Progenitor cell of endocrine pancreas (in vitro differentiated cells): Measurements from ENCODE around the gene AGBL1. TPM values are rescaled to one million over a fixed set of nuclear protein-coding genes. Genes with fewer than 3 reads are reported as not detected.

Source experiments
- DNase-seq: peaks from one replicate; pipeline ENCODE4 v3.0.0; 2021; ENCODE audit warnings: low spot score; ENCODE audit not compliant: unreplicated experiment
- H3K27ac Mint-ChIP-seq: 2 replicates; pipeline ENCODE4 v1.8.0; 2021; ENCODE audit warnings: mild to moderate bottlenecking, moderate library complexity, mixed read lengths
- H3K27me3 Mint-ChIP-seq: 2 replicates; pipeline ENCODE4 v1.8.0; 2021; ENCODE audit warnings: mixed read lengths
- H3K36me3 Mint-ChIP-seq: 2 replicates; pipeline ENCODE4 v1.8.0; 2022; ENCODE audit warnings: mixed read lengths; ENCODE audit not compliant: insufficient read depth
- H3K4me1 Mint-ChIP-seq: 2 replicates; pipeline ENCODE4 v1.8.0; 2021; ENCODE audit warnings: low read depth, mixed read lengths
- H3K4me3 Mint-ChIP-seq: 2 replicates; pipeline ENCODE4 v1.8.0; 2021; ENCODE audit warnings: low read depth, mild to moderate bottlenecking, moderate library complexity, mixed read lengths
- H3K9me3 Mint-ChIP-seq: 2 replicates; pipeline ENCODE4 v1.8.0; 2021; ENCODE audit warnings: low read depth, mixed read lengths
- total RNA-seq: library from RNA; stranded (reverse); gene quantifications from 2 replicates; pipeline ENCODE4 v1.2.1, GENCODE V29; 2021
- TF ChIP-seq, protein P1 (sequence below): fragments of 200-600 bp; sonication (generic); IDR thresholded peaks from one replicate; pipeline ENCODE4 v1.5.0; 2021; ENCODE audit warnings: antibody characterized with exemption, mild to moderate bottlenecking; ENCODE audit not compliant: unreplicated experiment

AGBL1 gene
- total RNA-seq, 1 donor from 2014 or later: not detected

DNA sequence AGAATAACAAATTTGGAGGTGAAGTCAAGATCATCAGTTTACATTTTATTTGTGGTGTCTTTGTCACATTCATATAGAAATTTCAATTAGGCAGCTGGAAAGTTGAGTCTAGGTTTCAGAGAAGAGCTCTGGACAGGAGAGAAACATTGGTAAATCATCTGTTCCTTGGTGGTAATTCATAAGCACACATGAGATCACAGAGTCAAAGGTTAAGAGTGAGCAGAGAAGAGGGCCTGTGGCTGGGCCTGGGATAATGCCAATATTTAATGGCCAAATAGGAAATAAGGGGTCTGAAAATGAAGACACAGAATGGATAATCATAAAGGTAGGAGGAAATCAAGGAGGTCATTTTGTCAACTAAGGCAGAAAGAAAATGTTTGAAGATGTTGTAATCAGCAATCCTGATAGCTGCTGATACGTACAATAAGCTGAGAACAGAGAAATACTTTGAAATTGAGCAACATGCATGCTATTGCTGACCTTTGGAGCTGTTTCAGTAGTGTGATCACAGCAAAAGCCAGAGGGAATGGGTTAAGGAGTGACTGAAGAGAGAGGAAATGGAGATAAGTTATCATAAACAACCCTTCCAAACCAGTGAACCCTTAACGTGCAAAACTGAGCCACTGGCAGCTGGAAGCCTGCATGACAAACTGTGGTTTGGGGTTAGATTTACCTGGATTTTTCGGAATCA lies 692.8 kb downstream of the AGBL1 start:
- Mint-ChIP-seq H3K27ac (no peak overlapping the region), H3K27me3 (no peaks in the 10 kb centered on the region), H3K4me3 (no peak overlapping the region)

DNA sequence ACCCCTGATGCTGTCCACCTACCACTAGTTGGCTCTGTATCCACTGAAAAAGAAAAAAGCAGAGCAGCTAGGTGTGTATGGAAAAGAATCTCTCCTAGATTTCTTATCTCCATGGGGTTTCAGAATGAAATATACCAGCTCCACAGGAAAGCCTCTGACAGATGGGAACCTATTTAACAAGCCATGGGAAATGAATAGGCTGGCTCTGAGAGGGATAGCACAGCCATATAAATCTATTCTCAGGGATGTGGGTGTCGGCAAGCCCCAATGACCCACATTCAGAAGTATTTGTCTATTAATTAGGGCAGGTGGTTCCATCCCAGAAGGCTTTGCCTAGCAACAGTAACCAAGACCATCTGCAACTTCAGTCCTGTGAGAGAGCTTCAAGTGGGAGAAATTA lies 694.1 kb downstream of the AGBL1 start:
- TF ChIP-seq, protein P1, sequence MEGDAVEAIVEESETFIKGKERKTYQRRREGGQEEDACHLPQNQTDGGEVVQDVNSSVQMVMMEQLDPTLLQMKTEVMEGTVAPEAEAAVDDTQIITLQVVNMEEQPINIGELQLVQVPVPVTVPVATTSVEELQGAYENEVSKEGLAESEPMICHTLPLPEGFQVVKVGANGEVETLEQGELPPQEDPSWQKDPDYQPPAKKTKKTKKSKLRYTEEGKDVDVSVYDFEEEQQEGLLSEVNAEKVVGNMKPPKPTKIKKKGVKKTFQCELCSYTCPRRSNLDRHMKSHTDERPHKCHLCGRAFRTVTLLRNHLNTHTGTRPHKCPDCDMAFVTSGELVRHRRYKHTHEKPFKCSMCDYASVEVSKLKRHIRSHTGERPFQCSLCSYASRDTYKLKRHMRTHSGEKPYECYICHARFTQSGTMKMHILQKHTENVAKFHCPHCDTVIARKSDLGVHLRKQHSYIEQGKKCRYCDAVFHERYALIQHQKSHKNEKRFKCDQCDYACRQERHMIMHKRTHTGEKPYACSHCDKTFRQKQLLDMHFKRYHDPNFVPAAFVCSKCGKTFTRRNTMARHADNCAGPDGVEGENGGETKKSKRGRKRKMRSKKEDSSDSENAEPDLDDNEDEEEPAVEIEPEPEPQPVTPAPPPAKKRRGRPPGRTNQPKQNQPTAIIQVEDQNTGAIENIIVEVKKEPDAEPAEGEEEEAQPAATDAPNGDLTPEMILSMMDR: no peak
- DNase-seq: no peak
- Mint-ChIP-seq H3K36me3 (no peaks in the 10 kb centered on the region), H3K9me3 (peaks cover 3% of the 10 kb centered on the region), H3K4me3 (no peak overlapping the region), H3K27me3 (no peaks in the 10 kb centered on the region), H3K4me1 (no peaks in the 10 kb centered on the region), H3K27ac (no peak overlapping the region)

More for the DNA sequence above, 692.8 kb downstream of the AGBL1 start:
- DNase-seq: no peak
- H3K4me1 Mint-ChIP-seq: no peaks in the 10 kb centered on the region
- no peaks in the 10 kb centered on the region for H3K36me3 Mint-ChIP-seq
- H3K9me3 Mint-ChIP-seq: no peaks in the 10 kb centered on the region
- TF ChIP-seq, protein P1: no peak

DNA sequence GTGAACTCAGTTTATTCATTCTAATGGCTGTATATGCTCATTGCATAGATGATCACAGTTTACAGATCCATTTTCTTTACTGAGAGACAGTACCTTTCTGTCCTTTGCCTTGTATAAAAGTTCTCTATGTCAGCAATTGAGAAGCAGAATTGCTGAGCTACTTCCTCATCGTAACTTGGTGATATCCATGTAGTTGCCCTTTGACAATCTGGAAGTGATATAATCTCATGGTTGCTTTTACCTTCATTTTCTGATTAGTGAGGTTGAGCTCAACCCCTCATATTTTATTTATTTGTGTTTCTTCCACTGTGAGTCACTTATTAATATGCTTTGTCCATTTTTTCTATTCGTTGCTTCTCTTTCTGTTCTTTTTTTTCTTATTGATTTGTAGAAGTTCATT lies 696.5 kb downstream of the AGBL1 start:
- Mint-ChIP-seq H3K27me3 (no peaks in the 10 kb centered on the region), H3K9me3 (peaks cover 3% of the 10 kb centered on the region), H3K27ac (no peak overlapping the region), H3K4me3 (no peak overlapping the region), H3K36me3 (no peaks in the 10 kb centered on the region), H3K4me1 (no peaks in the 10 kb centered on the region)
- TF ChIP-seq, protein P1: no peak
- no peak for DNase-seq

DNA sequence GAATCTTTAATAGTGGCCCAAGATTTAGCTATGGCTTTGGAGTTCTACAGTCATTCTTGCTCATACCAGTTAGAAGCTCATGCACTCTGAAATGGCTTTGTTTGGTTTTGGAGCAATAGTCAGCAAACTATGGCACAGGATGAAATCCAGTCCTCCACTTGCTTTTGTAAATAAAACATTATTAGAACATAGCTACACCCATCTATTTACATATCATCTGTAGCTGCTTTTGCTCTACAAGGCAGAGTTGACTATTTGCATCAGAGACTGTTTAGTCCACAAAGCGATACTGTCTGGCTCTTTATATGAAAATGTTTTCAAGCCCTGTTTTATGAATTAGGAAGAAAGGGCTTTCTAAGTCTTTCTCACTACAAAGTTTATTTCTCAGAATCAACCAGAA lies 716.9 kb downstream of the AGBL1 start:
- H3K4me3 Mint-ChIP-seq: no peak overlapping the region
- peaks cover 7% of the 10 kb centered on the region for H3K4me1 Mint-ChIP-seq
- no peaks in the 10 kb centered on the region for H3K27me3 Mint-ChIP-seq
- H3K36me3 Mint-ChIP-seq: no peaks in the 10 kb centered on the region
- no peak for DNase-seq
- H3K9me3 Mint-ChIP-seq: no peaks in the 10 kb centered on the region
- TF ChIP-seq, protein P1: no peak
- H3K27ac Mint-ChIP-seq: no peak overlapping the region

DNA sequence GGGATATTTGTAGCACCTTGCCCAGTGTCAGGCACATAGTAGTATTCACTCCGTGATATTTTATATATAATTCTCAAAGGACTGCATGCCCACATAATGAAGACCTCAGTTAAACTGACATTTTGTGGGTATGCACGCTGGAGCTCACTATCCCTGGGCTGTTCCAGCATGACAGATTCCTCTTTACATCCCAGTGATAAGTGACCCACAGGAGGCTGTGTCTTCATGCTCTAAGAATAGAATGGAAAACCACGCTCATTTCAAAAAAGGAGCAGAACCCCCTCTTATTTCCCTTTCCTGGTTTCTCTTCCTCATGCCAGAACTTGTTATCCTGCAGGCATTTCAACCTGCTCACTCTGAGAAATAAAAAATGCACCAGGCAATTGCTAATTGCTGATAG lies 717.5 kb downstream of the AGBL1 start:
- no peak overlapping the region for H3K4me3 Mint-ChIP-seq
- H3K27me3 Mint-ChIP-seq: no peaks in the 10 kb centered on the region
- H3K27ac Mint-ChIP-seq: no peak overlapping the region
- no peaks in the 10 kb centered on the region for H3K36me3 Mint-ChIP-seq
- no peaks in the 10 kb centered on the region for H3K9me3 Mint-ChIP-seq
- peaks cover 7% of the 10 kb centered on the region for H3K4me1 Mint-ChIP-seq
- DNase-seq: no peak
- TF ChIP-seq, protein P1: no peak
